ENCODE data around the gene ZNF500.

ZNF500 gene

DNA sequence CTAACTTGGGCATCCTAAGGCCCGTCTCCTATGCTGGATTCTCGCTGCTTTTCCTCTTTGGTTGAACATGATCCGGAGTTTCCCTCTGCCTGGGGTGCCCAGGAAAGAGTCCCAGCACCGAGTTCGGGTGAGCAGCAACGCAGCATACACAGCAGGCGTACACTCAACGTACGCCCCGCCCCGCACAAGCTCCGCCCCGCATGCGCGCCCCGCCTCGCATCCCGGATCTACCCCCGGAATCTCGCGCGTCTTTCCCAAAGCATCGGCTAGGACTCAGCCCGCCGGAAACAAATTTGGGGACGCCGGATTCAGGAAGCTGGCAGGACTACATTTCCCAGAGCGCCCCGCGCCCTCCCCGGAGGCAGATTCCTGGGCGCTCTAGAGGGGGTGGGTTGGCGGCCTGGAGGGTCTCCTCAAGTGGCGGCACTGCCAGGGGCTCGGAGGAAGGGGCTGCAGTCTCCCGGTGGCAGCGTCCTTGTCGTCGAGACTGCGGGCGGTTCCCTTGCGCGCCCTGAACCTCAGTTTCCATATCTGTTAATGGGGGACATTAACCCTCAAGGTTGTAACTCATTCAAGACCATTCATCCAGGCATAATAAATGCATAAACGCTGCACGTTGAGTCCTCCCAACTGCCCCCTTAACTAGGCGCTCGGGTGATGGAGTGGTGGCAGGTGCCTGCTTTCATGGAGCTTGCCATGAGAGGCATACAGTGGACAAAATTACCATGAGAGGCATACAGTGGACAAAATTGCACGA, 1.8 kb upstream of the ZNF500 start:
- DNase-seq, result peak; percentile 75

DNA sequence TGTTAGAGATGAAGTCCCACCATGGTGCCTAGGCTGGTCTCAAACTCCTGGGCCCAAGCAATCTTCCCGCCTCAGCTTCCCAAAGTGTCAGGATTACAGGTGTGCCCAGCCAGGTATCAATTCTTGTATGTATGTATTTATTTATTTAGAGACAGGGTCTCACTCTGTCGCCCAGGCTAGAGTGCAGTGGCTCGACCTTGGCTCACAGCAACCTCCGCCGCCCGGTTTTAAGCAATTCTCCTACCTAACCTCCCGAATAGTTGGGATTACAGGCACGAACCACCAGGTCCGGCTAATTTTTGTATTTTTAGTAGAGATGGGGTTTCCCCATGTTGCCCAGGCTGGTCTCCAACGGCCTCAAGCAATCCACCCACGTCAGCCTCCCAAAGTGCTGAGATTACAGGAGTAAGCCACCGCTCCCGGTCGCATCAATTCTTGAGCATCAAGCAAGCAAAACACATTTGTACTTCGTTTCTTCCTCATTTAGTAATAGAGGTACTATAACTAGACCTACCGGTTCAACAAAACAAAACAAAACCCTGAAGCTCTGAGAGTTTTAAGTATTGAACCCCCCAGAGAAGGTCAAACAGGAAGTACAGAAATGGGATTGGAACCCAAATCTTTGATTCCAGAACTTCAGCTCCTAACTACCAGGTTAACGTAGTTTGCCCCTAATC, 1.0 kb upstream of the ZNF500 start:
- DNase-seq, result no peak

DNA sequence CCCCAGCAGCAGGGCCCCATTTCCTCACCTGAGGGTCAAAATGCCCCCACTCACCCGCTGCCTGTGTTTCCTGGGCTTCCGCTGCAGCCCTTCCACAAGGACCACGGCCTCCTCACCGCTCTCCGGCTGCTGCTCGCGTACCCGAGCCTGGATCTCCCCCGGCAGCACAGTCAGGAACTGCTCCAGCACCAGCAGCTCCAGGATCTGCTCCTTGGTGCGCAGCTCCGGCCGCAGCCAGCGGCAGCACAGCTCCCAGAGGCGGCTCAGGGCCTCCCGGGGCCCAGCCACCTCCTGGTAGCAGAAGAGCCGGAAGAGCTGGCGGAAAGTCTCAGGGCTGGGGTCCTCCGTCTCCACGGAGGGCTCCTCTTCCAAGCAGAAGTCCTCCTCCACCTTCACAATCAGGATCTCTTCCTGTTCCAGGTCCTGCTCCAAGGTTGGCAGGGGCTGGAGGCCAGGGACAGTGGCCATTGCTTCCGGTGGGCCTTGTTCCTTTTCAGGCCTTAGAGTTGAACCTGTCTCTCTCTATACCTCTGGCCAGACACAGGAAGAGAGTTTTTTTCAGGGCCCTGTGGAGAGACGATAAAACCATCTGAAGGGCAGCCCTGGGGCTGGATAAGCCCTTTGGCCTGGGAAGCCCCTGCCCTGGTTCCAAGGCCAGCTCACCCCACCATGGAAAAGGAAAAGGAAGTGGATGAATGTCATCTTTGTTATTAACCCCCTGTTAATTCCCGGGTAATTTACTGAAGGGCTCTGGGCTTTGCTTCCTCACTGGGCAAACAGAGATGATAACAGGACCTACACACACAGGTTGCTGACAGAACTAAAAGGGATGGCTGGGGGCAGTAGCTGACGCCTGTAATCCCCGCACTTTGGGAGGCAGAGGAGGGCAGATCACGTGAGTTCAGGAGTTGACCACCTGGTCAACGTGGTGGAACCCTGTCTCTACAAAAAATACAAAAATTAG, 1.2 kb downstream of the ZNF500 start:
- DNase-seq, result no peak

DNA sequence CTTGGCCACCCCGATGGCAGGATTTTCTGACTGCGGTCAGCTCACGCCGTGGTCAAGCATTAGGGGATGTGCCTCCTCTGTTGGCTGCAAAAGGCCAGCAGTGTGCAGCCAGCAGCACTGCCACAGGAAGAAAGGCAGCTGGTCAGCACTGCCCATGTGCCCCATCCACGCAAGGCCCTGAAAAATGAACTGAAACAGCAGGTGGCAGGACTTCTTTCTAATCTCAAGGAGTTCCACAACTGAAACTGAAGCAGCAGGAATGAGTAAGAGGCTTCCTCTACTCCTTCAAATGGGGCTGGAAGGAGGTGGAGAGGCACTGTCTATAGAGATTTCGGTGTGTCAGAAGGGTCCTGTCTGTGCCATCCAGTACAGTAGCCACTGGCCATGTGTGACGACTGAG, 3.2 kb downstream of the ZNF500 start:
- DNase-seq, result no peak

- DNase-seq, result no peak
Measured at GRCh38 chr16:4762205-4762604, 4.8 kb downstream of the ZNF500 start.

DNA sequence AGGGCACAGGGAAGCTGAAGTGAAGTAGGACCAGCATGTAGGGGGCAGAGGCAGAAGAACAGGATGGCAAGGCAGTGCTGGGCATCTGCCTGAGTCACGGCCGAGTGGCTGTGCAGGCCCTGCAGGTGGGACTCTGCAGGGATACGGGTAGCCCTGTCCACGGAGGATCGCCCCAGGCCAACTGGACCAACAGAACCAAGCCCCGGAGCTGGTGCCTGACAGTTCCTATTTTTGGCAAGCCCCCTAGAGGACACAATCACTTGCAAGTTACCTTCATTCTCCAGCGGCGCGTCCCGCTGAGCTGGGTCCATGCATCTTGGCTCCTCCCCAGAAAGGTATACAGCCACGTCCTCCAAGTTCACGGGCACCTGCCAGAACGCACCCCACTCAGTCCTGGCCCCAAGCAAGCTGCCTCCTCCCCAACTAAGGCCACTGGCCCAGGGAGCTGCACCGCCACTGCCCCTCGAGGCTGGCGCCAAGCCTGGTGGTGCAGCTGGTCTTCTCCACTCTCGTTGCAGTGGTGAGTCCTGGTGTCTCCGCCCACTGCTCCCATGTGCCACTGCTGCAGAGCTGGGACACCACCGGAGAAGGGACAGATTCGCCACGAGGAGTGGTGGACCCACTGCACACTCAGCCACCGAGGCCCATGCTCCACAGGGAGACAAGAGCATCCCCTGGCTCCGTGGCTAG, 6.6 kb downstream of the ZNF500 start:
- no peak for DNase-seq

DNA sequence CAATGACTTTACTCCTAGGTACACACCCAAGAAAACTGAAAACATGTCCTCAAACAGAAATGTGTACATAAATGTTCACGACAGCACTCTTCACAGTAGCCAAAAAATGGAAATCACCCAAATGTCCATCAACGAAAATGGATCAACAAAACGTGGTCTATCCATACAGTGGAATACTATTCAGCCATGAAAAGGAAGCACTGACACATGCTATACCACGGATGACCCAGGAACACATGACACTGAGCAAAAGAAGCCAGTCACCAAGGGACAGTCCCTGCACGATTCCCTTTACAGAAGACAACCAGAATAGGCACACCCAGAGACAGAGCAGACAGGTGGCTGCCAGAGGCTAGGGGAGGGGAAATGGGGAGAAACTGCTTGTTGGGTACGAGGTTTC, 11.3 kb downstream of the ZNF500 start:
- DNase-seq, result no peak

DNA sequence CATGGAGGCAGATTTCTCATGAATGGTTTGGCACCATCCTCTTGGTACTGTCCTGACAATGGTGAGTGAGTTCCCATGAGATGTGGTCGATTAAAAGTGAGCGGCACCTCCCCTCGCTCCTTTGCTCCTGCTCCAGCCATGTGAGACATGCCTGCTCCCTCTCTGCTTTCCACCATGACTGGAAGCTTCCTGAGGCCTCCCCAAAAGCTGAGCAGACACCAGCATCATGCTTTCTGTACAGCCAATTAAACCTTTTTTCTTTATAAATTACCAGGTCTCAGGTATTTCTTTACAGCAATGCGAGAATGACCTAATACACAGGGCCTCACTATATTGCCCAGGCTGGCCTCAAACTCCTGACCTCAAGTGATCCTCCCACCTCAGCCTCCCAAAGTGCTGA, 12.1 kb downstream of the ZNF500 start:
- no peak for DNase-seq

DNA sequence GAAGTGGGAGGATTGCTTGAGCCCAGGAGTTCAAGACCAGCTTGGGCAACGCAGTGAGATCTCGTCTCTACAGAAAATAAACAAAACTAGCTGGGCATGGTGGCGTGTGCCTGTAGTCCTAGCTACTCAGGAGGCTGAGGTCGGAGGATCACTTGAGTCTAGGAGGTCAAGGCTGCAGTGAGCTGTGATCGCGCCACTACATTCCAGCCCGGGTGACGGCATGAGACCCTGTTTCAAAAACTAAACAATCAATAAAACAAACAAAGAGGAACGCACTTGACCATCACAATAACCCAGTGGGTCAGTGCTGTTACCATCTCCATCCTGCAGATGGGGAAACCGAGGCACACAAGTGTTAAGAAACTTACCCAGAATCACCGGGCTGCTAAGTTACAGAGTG, 13.7 kb downstream of the ZNF500 start:
- DNase-seq, result no peak

GRCh38 chr16:4752351-4753100, 14.4 kb downstream of the ZNF500 start:
- DNase-seq, result no peak

GRCh38 chr16:4750896-4751295, 16.1 kb downstream of the ZNF500 start:
- DNase-seq, result no peak

GRCh38 chr16:4749700-4750257, 17.2 kb downstream of the ZNF500 start:
- no peak for DNase-seq

GRCh38 chr16:4748682-4749411, 18.1 kb downstream of the ZNF500 start:
- DNase-seq, result no peak

DNA sequence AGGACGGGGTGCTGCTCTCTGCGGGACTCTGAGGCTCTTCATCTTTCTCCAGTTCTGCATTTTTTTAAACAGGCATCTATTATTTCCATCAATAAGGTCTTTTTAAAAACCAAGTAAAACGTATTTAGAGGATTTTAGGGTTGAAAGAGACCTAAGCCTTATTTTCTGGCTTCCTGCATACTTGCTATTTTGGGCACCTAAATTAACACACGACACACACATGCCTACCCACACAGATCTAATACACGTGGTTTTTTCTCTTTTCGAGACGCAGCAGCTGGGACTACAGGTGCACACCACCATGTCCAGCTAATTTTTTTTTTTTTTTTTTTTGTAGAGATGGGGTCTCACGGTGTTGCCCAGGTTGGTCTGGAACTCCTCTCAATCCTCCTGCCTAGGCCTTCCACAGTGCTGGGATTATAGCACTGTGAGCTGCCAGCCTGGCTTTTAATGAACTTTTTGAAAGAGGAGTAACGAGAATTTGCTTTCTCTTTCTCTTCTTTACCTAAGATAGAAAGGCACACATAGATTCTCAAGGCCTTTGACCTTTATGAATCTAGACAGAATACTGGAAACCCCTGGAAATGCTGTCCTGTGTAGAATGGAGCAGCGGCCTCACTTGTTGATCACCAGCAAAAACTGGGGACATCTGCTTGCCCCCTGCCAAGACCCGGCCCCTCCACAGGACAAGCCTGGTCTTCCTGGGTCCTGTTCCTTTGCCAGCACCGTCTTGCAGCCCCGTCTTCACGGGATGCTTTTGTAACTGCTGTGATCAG, 18.9 kb downstream of the ZNF500 start:
- no peak for DNase-seq

DNA sequence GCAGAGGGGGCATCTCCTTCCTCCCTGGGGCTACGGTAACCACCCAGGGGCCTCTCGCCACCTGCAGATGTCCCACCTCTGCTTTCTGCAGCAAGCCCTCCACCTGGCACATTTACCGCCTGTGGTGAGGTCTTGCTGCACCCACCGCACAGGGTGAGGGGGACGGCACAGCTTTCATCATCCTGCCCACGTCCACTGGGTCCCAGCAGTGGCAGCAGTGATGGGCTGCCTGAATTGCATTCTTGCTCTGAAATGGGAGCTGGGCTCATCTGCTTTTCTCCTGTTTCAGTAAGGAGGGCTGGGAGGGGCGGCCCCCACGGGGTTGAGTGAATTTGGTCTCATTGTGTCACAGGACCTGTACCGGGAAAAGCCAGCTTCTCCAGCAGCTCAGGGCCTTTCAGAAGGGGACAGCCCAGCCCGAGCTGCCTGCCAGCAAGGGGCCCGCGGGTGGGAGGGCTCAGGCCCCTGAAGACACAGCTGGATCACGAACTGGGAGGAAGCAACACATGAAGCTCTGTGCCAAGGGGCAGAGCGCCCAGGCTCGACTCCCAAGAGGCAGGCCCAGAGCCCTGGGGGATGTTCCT, 19.9 kb downstream of the ZNF500 start:
- DNase-seq, result no peak

DNA sequence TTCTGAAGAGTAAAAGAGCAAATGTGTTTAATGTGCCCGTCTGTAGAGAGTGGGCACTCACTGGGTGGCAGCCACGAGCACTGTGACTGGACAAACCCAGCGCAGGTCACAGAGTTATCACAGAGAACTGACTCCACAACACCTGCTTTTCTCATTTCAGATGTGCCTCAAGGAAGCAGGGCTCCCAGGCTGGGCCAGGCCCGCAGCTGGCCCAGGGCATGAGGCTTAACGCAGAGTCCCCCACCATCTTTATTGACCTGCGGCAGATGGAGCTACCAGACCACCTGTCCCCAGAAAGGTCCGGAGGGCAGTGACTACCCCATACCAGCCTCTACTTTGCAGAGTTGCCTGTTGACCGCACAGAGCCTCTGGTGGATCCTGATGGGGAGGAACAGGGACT, 20.7 kb downstream of the ZNF500 start:
- DNase-seq, result no peak

DNA sequence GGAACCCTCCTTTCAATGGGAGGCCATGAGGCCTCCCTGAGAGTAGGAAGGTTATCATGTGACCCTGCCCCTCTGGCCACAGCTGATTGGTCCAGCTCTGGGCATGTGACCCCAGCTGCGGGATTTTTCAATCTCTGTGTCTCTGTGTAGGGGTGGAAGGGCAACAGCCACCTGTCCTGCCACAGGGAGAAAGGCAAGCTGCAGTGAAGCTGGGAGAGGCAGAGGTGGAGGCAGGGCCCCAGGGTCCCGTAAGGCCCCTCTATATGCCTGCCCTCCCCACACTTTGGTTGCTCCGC, 21.7 kb downstream of the ZNF500 start:
- DNase-seq, result no peak

DNA sequence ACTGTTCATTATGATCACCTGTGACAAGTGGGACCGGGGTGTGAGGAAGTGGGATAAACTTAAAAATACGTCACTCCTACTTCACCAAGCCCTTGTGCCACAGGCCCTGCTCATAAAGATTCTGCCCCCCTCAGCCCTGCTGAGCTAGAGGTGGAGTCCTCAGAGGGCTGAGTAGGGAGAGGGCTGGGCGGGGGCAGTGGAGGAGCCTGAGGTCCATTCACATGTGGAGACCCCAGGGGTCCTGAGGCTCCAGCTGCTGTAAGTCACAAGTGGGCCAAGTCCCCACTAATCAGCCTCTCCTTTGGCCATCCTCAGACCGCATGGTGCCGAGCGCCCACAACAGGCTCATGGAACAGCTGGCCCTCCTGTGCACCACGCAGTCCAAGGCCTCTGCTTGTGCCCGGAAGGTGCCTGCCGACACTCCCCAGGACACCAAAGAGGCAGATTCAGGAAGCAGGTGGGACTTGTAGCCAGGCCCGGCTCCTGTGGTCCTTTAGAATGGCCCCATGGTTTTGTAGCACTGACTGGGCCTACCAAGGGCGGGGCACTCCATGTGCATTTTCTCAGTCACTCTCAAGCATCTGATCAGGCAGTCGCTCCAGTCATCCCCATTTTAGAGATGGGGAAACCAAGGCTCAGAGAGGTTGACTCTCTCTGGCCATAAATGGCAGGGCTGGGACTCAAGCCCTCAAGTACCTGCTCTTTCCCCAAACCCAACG, 22.2 kb downstream of the ZNF500 start:
- no peak for DNase-seq

DNA sequence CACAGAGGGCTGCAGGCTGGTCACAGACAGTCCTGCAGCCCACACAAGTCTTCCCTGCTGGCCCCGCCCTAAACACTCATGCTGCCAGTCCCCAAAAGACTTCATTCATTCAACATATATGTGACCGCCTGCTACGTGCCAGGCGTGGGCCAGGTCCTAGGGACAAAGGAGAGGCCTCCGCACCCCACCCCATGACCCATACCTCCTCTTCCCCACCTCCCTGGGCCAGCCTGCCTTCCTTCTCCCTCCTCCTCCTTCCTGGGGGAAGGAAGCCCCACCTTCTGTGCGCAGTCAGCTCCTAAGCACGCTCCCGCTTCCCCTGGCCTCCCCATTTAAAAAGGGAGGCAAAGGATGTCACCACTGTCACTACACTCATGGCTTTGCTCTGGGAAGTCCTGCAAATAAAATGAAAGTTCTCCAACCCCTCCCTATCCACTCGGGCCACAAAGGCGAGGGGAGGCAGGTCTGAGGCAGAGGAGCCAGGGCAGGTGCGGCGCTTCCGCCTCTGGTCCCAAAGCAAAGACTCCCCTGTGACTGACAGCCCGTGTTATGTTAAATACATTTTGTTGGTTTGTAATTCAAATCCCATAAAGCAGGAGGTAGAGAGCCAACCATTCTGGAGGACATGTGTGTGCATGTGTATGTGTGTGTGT, 23.6 kb downstream of the ZNF500 start:
- no peak for DNase-seq

Measured in 8988T (cell line).